A549 (cell line): ENCODE measurements around the gene CDC42BPB. TPM values are rescaled to one million over a fixed set of nuclear protein-coding genes. Genes with fewer than 3 reads are reported as not detected.

Experiments
- ATAC-seq, 2 experiments: fragments of 200-7000 bp in 1 of 2; fragments of >200 bp in 1 of 2; cut with Nextera tagmentation in 1 of 2; cut with Tn5 transposase in 1 of 2; 3 replicates each; pipeline versions ENCODE4 v1.8.0 to v1.9.1; 2018 to 2020; ENCODE audit warnings: mild to moderate bottlenecking in 1 of 2, moderate library complexity in 1 of 2
- CTCF ChIA-PET: fragments of 300-600 bp; sonication (Branson Sonifier 250); formaldehyde crosslinking; extraction: SDS; loops from one replicate; lab custom pipeline; 2021; ENCODE audit warnings: antibody characterized with exemption, inconsistent platforms; lab: Yijun Ruan, JAX
- POLR2A ChIA-PET: fragments of 350-600 bp; formaldehyde crosslinking; extraction: SDS; loops from one replicate; lab custom pipeline; 2021; ENCODE audit warnings: antibody characterized with exemption, inconsistent platforms; lab: Yijun Ruan, JAX
- DNase-seq, 2 experiments: peaks; one replicate each; pipeline versions ENCODE4 v3.0.0 to v3.0.0-alpha.2; 2011 to 2016; ENCODE audit warnings: low read depth in 1 of 2, low spot score in 1 of 2
- FAIRE-seq: peaks from 2 replicates; lab custom pipeline; 2011; peaks lifted over from hg19 to GRCh38; lab: Jason Lieb, UNC
- H3K27ac ChIP-seq, 2 experiments: fragments of >200 bp; sonication (Bioruptor Twin); formaldehyde crosslinking; 3 replicates each; pipeline ENCODE4 v1.5.1; 2016 to 2017
- H3K4me1 ChIP-seq: fragments of >200 bp; sonication (Bioruptor Twin); formaldehyde crosslinking; 3 replicates; pipeline ENCODE4 v1.6.1; 2016
- H3K4me2 ChIP-seq: fragments of >200 bp; sonication (Bioruptor Twin); formaldehyde crosslinking; 3 replicates; pipeline ENCODE4 v1.6.1; 2016
- H3K4me3 ChIP-seq: fragments of >200 bp; sonication (Bioruptor Twin); formaldehyde crosslinking; 3 replicates; pipeline ENCODE4 v1.5.1; 2016
- H3K9me3 ChIP-seq: fragments of >200 bp; sonication (Bioruptor Twin); formaldehyde crosslinking; 3 replicates; pipeline ENCODE4 v1.6.1; 2016
- BCL3 ChIP-seq: fragments of >200 bp; sonication (Bioruptor Twin); formaldehyde crosslinking; IDR thresholded peaks from 3 replicates; pipeline ENCODE4 v1.6.1; 2016
- CBX8 ChIP-seq: fragments of 200-600 bp; sonication (generic); IDR thresholded peaks from 2 replicates; pipeline ENCODE4 v1.6.1; 2016
- CHD4 ChIP-seq: fragments of 200-600 bp; sonication (generic); IDR thresholded peaks from 2 replicates; pipeline ENCODE4 v1.6.1; 2016; ENCODE audit warnings: antibody characterized with exemption, mild to moderate bottlenecking, borderline replicate concordance
- ESRRA ChIP-seq: fragments of 150-350 bp; IDR thresholded peaks from 2 replicates; pipeline ENCODE4 v1.6.1; 2014; ENCODE audit warnings: mild to moderate bottlenecking, low read length, borderline replicate concordance
- GATA3 ChIP-seq: IDR thresholded peaks from 2 replicates; pipeline ENCODE4 v1.6.1; 2012; ENCODE audit warnings: borderline replicate concordance
- HEYL ChIP-seq: fragments of 250-450 bp; sonication (Bioruptor Pico); IDR thresholded peaks from 2 replicates; pipeline ENCODE4 v1.8.0; 2021; ENCODE audit warnings: mild to moderate bottlenecking, moderate library complexity
- HOXA7 ChIP-seq: fragments of 250-450 bp; sonication (Bioruptor Pico); IDR thresholded peaks from 2 replicates; pipeline ENCODE4 v1.5.0; 2020; ENCODE audit warnings: mild to moderate bottlenecking, moderate library complexity
- HOXB5 ChIP-seq: fragments of 250-450 bp; sonication (Bioruptor Pico); IDR thresholded peaks from 2 replicates; pipeline ENCODE4 v1.5.0; 2020; ENCODE audit warnings: mild to moderate bottlenecking, moderate library complexity
- JUN ChIP-seq, 2 experiments: fragments of >200 bp; sonication (Bioruptor Twin); formaldehyde crosslinking; IDR thresholded peaks; 2 replicates in 1 of 2; 3 replicates in 1 of 2; pipeline ENCODE4 v1.6.1; 2016 to 2017
- KDM1A ChIP-seq: fragments of 200-600 bp; sonication (generic); IDR thresholded peaks from 2 replicates; pipeline ENCODE4 v1.6.1; 2016; ENCODE audit warnings: low read depth, mild to moderate bottlenecking
- NFE2L2 ChIP-seq: fragments of 150-350 bp; conservative IDR thresholded peaks from 2 replicates; pipeline ENCODE4 v1.6.1; 2014; ENCODE audit warnings: low read length
- NPAS2 ChIP-seq: fragments of 250-450 bp; sonication (Bioruptor Pico); IDR thresholded peaks from 2 replicates; pipeline ENCODE4 v1.8.0; 2022; ENCODE audit warnings: mild to moderate bottlenecking, moderate library complexity, borderline replicate concordance
- NR3C1 ChIP-seq: fragments of >200 bp; sonication (Bioruptor Twin); formaldehyde crosslinking; IDR thresholded peaks from 3 replicates; pipeline ENCODE4 v1.6.1; 2017
- PHF8 ChIP-seq: fragments of 200-600 bp; sonication (generic); IDR thresholded peaks from 2 replicates; pipeline ENCODE4 v1.6.1; 2016; ENCODE audit warnings: low read depth, mild to moderate bottlenecking, antibody characterized with exemption, moderate library complexity, borderline replicate concordance
- POLR2A ChIP-seq: IDR thresholded peaks from 2 replicates; pipeline ENCODE4 v1.6.1; 2012; ENCODE audit warnings: mild to moderate bottlenecking, low read length
- RFX5 ChIP-seq: fragments of 450-650 bp; IDR thresholded peaks from 2 replicates; pipeline ENCODE4 v1.7.1; 2014; ENCODE audit warnings: antibody characterized with exemption, mild to moderate bottlenecking, moderate library complexity
- RNF2 ChIP-seq: fragments of 200-600 bp; sonication (generic); IDR thresholded peaks from 2 replicates; pipeline ENCODE4 v1.6.1; 2016; ENCODE audit warnings: low read depth, mild to moderate bottlenecking, antibody characterized with exemption, moderate library complexity, borderline replicate concordance
- TP53 ChIP-seq: fragments of 250-450 bp; sonication (Bioruptor Pico); IDR thresholded peaks from 2 replicates; pipeline ENCODE4 v1.5.0; 2021; ENCODE audit warnings: mild to moderate bottlenecking, moderate library complexity
- ZFP36 ChIP-seq: fragments of 450-650 bp; IDR thresholded peaks from 2 replicates; pipeline ENCODE4 v1.6.1; 2014; ENCODE audit warnings: borderline replicate concordance; ENCODE audit not compliant: partially characterized antibody
- WGBS: methylation state at CpG from one replicate; pipeline ENCODE4 v1.1.6; 2017; ENCODE audit errors: missing lambda C conversion rate; 5-methylcytosine and 5-hydroxymethylcytosine counted together
- polyA plus RNA-seq, 4 experiments: library from polyadenylated mRNA; depleted of rRNA in 3 of 4; stranded (reverse); fragments of >200 nt; fragmentation: RNase III in 1 of 4; extraction: RNeasy Plus Mini Kit Qiagen cat#74134 plus additional on column Dnase treatment in 1 of 4; gene quantifications; 2 replicates in 3 of 4; 3 replicates in 1 of 4; pipeline ENCODE4 v1.2.3, GENCODE V29; 2011 to 2017
- TF ChIP-seq, protein P1 (sequence below): fragments of >200 bp; sonication (Bioruptor Twin); formaldehyde crosslinking; IDR thresholded peaks from 3 replicates; pipeline ENCODE4 v1.5.1; 2016

Gene CDC42BPB
- polyA plus RNA-seq, 2 of the 4 experiments (the other 2 are of a cell fraction): 56.4 to 57.1 TPM

DNA sequence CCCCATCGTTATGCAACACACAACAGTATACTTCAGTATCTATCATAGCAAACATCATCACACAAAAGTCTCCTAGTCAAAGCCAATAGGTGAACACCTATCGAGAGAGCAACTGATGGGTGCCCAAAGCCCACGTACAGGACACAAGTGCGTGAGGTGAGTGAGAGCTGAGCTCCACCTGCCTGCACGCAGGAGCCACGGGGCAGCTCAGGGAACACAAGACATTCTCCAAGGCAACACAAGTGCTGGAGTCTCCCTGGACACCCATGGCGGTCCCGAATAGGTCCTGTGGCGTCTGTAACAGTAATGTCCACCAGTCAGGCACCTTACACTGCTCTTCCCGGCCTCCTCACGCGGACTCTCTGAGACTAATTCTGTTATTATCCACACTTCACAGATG is 44.3 kb downstream of the CDC42BPB start:
- Histone ChIP-seq H3K4me3 (no peak overlapping the region), H3K27ac (no peak overlapping the region), H3K4me2 (no peak overlapping the region), H3K9me3 (no peaks in the 10 kb centered on the region), H3K4me1 (peaks cover 40% of the 10 kb centered on the region)
- TF ChIP-seq GATA3: no peak
- no peak for TF ChIP-seq CHD4
- TF ChIP-seq, protein P1, sequence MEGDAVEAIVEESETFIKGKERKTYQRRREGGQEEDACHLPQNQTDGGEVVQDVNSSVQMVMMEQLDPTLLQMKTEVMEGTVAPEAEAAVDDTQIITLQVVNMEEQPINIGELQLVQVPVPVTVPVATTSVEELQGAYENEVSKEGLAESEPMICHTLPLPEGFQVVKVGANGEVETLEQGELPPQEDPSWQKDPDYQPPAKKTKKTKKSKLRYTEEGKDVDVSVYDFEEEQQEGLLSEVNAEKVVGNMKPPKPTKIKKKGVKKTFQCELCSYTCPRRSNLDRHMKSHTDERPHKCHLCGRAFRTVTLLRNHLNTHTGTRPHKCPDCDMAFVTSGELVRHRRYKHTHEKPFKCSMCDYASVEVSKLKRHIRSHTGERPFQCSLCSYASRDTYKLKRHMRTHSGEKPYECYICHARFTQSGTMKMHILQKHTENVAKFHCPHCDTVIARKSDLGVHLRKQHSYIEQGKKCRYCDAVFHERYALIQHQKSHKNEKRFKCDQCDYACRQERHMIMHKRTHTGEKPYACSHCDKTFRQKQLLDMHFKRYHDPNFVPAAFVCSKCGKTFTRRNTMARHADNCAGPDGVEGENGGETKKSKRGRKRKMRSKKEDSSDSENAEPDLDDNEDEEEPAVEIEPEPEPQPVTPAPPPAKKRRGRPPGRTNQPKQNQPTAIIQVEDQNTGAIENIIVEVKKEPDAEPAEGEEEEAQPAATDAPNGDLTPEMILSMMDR: no peak
- no peak for TF ChIP-seq CBX8
- no peak for TF ChIP-seq NPAS2 (CRISPR knock-in tag)
- no peak for TF ChIP-seq NFE2L2
- TF ChIP-seq JUN (IDR thresholded peaks at IDR 0.05): no peak
- no peak for TF ChIP-seq HEYL (CRISPR knock-in tag)
- TF ChIP-seq KDM1A: no peak
- no peak for DNase-seq
- ATAC-seq: no peak
- ChIA-PET POLR2A (no interaction called here), CTCF (interaction anchor here (1.8 to 2.0 kb wide), 2 partner anchors 27 to 62 kb away, joined by 4 read pairs; no protein-coding TSS in a partner anchor)
- no peak for FAIRE-seq
- 97% methylated on average over 12 of the region's 12 CpGs for WGBS

GRCh38 chr14:103009559-103009958 is 47.8 kb downstream of the CDC42BPB start:
- no peak for DNase-seq
- TF ChIP-seq KDM1A: no peak
- TF ChIP-seq CHD4: no peak
- no peak for TF ChIP-seq RNF2
- no peak for TF ChIP-seq NFE2L2
- no peak for TF ChIP-seq HOXA7
- TF ChIP-seq PHF8: no peak
- TF ChIP-seq NR3C1: no peak
- TF ChIP-seq POLR2A: no peak
- Histone ChIP-seq H3K4me3 (no peak overlapping the region), H3K4me2 (no peak overlapping the region), H3K4me1 (peaks cover 32% of the 10 kb centered on the region), H3K27ac (peak overlapping the region in 1 of 2 experiments; percentile 88; a peak in 3 of 6 replicates), H3K9me3 (no peaks in the 10 kb centered on the region)
- 88% methylated on average over 2 of the region's 2 CpGs for WGBS
- POLR2A ChIA-PET: no interaction called here
- FAIRE-seq: no peak
- CTCF ChIA-PET: interaction anchor here (0.8 to 1.6 kb wide), 2 partner anchors 10 to 22 kb away, joined by 3 to 7 read pairs; no protein-coding TSS in a partner anchor
- no peak for ATAC-seq

DNA sequence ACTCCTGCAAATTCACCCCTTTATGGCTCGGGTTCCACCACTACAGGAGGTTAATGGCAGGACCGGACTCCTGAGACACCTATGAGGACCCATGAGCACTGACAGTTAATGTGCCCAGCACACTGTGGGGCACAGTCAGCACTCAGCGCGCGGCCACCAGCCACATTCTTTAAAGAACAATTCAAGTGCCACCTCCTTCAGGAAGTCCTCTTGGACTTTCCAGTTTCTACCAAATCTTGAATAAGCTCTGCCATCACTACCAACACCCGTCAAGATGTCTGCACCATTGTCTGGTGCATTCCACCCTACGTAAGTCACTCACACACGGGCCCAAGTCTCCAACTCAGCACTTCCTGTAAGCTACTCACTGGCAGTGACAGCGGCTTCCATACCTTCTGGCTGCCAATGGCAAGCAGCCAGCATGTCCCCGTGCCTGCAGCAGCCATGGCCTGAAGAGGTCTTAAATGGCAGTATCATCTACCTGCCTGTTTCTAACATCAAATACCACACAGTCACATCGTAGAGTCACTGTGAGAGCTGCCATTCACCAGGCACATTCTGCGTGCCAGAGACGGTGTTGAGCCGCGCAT is 48.5 kb downstream of the CDC42BPB start:
- H3K27ac ChIP-seq: peak overlapping the region in 1 of 2 experiments; percentile 88; a peak in 2 of 6 replicates
- TF ChIP-seq TP53 (CRISPR knock-in tag) (no peak), HOXA7 (no peak), ZFP36 (peak; percentile 54), HOXB5 (CRISPR knock-in tag) (no peak), ESRRA (no peak), BCL3 (no peak), RFX5 (no peak)
- ATAC-seq (no peak), DNase-seq (no peak), FAIRE-seq (no peak)
- peaks cover 28% of the 10 kb centered on the region for H3K4me1 ChIP-seq
- 87% methylated on average over 15 of the region's 15 CpGs for WGBS
- POLR2A ChIA-PET: no interaction called here
- no peak overlapping the region for H3K4me3 ChIP-seq
- no peaks in the 10 kb centered on the region for H3K9me3 ChIP-seq
- CTCF ChIA-PET: interaction anchor here (0.7 to 1.6 kb wide), 3 partner anchors 9 to 346 kb away, joined by 3 to 7 read pairs (median 5); no protein-coding TSS in a partner anchor
- H3K4me2 ChIP-seq: no peak overlapping the region
